ENCODE measurements around the gene APC.
A peak's percentile ranks its signal among the peaks of the same experiment; 100 is the strongest.
"Not testable (repeated sequence)": the region's sequence is repeated elsewhere in the genome, so short reads cannot be mapped to it uniquely, and the experiment has no call there.

APC gene

DNA sequence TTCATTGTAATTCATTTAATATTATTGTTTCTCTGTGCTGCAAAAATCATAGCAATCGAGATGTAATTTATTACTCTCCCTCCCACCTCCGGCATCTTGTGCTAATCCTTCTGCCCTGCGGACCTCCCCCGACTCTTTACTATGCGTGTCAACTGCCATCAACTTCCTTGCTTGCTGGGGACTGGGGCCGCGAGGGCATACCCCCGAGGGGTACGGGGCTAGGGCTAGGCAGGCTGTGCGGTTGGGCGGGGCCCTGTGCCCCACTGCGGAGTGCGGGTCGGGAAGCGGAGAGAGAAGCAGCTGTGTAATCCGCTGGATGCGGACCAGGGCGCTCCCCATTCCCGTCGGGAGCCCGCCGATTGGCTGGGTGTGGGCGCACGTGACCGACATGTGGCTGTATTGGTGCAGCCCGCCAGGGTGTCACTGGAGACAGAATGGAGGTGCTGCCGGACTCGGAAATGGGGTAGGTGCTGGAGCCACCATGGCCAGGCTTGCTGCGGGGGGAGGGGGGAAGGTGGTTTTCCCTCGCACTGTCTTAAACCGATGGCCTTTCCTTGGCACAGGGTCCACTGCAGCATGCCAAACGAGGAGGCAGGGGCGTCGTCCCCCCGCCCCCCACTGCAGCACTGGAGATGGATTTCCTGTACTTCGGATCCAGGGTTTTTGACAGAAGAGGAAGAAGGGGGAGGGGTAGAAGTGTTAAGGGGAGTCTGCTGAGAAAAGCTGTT is at the start of gene APC:
TSS of gene APC (plus strand) at position 423 of the 728 bp plus-strand sequence. CDS start 17,006 bp downstream, outside the sequence.
- peak; percentile 67 for DNase-seq

GRCh38 chr5:112689155-112689909 is 48.4 kb upstream of the APC start:
- DNase-seq = no peak

DNA sequence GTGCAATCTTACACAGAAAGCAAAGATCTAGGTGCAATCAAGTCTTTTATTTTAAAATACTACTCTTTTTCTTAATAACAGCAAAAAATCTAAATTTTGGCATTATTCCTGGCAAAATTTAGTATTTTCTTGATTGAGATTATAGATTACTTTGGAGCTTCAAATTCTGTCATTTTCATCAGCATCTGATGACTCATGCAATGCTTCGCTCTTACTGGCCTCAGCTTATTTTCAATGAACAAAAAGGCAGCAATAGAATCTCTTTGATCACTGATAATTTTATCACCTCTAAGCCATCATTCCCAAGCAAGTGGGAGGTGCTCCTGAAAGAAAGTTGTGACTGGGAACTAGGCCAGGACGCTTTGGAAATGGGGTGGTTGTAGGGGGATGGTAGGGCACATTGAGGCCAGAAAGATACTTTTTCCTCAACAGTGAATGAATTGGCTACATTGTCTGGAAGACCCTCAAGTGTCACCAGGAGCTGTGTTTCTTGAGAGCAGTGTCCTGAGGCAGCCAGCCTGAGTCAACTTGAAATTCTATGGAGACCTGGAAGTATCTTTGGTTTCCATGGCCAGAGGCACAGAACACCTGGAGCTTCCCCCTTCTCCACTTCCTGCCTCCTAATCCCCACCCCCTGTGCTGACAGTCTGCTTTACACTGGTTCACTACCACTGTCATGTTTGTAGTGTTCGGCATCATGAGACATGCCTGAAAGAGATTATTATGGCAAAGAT is 46.9 kb upstream of the APC start:
- no peak for DNase-seq

GRCh38 chr5:112691339-112691680 is 46.4 kb upstream of the APC start:
- peak; percentile 3 for DNase-seq

DNA sequence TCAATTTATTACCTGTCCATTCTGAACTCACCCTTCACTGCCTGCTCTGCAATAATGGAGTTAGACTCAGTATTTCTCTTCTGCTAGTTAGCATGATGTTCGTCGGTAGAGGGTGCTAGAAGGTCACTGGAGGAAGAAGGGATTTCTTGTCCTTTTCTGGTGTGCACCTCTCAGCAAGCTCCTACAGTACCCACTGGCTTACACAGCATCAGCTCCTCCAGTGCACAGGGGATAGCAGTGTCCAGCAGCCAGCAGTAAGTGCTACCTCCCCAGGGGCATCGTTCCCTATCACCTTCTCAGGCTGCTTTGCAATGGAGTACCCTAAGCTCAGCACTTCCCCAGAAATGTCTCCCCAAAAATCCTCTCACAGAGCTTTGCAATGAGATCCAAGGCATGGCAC is 45.9 kb upstream of the APC start:
- DNase-seq = peak; percentile 28

- DNase-seq = no peak
Observed at GRCh38 chr5:112692472-112692871, 45.2 kb upstream of the APC start.

DNA sequence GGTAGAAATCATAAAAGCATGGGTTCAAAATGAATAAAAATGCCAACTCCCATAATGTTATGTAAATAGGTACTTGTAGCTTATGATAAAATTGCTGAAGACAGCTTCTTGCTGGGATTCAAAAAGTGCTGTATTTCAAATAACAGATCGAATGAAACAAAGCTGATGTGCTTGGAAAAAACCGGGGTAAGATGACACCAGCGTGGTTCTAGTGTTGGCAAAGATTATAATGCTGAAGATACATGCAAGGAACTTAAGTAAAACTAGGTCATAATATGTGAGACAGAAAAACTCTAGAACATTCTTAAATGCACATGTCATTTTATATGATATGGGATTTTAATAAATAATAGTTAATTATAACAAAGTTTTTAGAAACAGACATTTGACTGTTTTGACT is 44.4 kb upstream of the APC start:
- no peak for DNase-seq

DNA sequence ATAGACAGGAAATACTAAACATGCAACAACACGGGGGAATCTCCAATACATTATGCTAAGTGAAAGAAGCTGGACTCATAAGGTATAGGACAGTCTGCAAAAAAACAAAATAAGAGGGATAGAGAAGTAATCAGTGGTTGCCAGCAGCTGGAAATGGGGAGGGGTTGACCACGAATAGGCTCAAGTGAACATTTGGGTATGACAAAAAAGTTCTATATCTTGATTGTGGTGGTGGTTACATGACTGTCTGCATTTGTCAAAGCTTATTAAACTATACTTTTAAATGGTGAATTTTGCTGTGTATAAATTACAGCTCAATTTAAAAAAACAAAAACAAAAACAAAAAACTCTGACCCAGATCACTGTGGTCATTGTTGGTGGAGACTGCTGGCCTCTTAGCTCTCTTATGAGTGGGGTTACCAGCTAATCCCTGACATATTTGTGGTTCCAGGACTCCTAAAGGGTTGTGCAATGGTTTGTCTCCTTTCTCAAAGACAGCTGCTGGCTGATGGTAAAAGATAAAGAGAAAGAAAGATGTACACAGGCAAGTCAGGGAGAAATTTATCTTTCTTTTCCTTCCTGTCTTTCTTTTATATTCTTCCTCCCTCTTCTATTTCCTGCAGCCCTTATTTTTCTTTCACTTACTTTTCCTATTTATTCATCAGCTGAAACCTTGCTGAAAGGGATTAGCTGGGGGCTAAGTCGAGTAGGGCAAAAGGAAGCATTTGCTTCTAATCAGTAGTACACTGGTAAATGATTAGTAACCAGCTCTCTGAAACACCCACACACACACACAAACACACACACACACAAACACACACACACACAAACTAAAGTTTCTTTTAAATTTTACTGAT is 42.6 kb upstream of the APC start:
- no peak for DNase-seq

DNA sequence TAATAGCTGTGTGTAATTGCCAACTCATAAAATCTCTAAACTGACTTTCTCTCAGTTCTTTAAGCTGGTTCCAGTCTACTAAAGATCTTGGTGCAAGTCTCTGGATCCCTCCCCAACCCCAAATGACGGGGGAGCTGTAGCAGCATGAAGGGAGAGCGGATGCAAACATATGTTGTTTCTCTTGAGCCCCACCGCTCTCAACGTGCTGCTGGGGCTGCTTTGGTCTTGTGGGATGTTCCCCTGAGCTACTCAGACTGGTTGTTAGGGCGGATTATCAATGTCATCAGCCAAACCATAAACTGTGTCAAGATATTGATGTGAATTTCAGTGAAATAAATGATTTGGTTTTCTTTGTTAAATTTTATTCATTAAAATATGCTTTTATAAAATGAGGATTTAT is 40.9 kb upstream of the APC start:
- DNase-seq = no peak

DNA sequence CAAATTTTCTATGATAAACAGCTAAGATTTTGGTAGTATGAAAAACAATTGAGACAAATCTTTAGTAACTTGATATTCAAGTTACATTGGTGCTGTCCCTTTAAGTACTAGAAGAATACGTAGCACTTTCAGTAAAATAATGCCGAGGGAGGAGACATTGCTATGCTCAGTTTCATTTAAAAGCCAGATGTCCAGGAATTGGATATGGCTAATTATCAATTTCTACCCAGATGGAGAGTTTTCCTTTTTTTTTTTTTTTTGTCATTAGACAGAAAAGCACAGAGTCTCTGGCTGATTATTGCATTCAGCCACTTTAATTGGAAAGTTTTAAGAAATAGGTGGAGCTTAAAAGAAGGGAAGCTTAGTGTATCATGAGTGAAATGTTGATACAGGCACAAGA is 40.4 kb upstream of the APC start:
- DNase-seq = no peak

DNA sequence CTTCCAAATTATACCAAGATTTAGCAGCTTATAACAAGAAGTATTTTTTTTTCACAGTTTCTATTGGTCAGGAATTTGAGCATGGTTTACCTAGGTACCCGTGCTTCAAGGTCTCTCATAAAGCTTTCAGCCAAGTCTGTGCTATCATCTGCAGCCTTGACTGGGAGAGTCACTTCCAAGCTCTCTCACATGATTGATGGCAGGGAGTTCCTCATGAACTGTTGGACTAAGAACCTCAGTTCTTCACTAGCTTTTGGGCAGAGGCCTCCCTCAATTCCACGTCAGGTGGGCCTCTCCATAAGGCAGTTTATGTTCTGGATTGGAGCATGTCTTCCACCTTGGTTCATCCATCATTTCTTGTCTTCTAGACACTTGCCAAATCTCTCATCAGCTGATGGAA is 39.9 kb upstream of the APC start:
- no peak for DNase-seq

- no peak for DNase-seq
Observed at GRCh38 chr5:112703866-112704820, 33.5 kb upstream of the APC start.

- no peak for DNase-seq
Observed at GRCh38 chr5:112706446-112707016, 31.2 kb upstream of the APC start.

GRCh38 chr5:112707187-112708102 is 30.2 kb upstream of the APC start:
- DNase-seq = peak; percentile 97

DNA sequence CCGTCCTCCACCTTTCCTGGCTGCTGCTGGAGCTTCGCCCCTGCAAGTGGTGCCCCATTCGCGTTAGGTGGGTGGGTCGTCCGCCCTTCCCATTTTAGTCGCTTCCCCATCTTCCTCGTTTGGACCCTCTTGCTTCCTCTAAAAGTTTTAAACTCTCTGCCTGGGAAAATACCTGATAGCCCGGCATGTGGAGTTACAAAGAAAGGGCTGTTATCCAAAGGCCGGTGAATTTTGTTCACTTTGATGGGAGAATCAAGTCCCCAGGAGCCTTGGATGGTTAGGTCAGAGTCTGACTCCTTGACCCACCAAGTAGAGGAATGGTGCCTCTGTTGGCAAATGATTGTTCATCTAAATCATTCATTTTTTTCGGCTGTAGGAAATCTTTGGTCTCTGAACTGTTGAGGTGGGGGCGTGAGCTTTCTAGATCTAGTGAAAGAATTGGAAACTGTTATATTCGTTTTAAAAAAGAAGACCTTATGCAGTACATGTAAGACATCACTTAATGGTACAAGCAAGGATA is 29.5 kb upstream of the APC start:
- no peak for DNase-seq

- DNase-seq = no peak
Observed at GRCh38 chr5:112709416-112709815, 28.3 kb upstream of the APC start.

DNA sequence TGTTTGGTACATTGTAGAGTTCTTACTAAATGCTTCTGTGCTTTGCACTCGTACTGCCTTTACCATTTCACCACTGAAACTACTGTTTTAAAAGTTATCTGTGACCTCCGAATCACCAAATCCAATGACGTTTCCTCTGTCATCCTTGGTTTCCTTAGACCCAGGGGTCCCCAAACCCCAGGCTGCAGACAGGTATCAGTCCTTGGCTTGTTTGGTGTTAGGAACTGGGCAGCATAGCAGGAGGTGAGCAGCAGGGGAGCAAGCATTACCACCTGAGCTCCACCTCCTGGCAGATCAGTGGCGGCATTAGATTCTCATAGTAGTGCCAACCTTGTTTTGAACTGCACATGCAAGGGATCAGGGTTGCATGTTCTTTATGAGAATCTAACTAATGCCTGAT is 26.8 kb upstream of the APC start:
- DNase-seq = peak; percentile 12

DNA sequence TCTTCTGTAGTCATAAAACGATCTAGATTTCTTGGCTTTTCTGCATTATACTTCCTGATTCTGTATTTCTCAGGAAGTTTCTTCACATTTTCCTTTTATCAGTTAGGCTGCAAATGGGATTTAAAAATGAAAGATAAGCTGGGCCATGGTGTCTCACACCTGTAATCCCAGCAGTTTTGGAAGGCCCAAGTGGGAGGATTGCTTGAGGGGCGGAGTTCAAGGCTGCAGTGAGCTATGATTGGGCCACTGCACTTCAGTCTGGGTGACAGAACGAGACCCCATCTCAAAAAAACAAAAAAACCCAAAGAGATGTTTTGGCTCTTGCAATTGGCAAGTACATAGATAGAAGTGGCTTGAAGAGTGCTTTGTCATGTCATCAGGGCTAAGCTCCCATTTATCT is 26.2 kb upstream of the APC start:
- DNase-seq = no peak

DNA sequence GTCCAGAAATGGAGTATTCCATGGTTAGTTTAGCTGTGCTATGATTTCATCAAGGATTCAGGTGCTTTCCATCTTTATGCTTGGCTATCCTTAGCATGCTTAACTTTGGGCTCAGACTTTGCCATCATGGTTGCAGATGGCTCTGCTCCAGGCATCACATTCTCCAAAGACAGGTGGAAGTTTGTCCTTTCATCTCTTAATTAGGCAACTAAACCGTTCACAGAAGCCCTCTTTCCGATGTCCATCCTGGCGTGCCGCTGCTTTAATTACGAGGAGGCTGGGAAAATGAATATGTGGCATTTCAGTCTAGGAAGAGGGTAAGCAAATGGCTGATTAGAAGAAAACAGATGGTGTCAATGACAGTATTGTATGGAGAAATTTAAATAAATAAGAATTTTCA is 24.5 kb upstream of the APC start:
- DNase-seq = no peak

- not testable (repeated sequence) for DNase-seq
Observed at GRCh38 chr5:112716895-112717294, 20.8 kb upstream of the APC start.
